AG09319 (cell line): Measurements from ENCODE around the gene IGSF21.
"Not testable (repeated sequence)": the region's sequence is repeated elsewhere in the genome, so short reads cannot be mapped to it uniquely, and the experiment has no call there.

Experiments used
- DNase-seq: peaks from one replicate; pipeline ENCODE4 v3.0.0-alpha.2; 2010; ENCODE audit warnings: low read depth; ENCODE audit errors: extremely low read depth
- CTCF ChIP-seq: IDR thresholded peaks from 2 replicates; pipeline ENCODE4 v1.5.1; 2011; ENCODE audit warnings: low read depth, mild to moderate bottlenecking, inconsistent platforms, low read length, moderate library complexity

Gene IGSF21

GRCh38 chr1:18354612-18355011, 247.0 kb downstream of the IGSF21 start:
- TF ChIP-seq CTCF: no peak
- no peak for DNase-seq

- no peak for TF ChIP-seq CTCF
- no peak for DNase-seq
Observed at GRCh38 chr1:18357622-18358230, 250.1 kb downstream of the IGSF21 start.

- TF ChIP-seq CTCF: no peak
- DNase-seq: no peak
Observed at GRCh38 chr1:18358600-18358999, 251.0 kb downstream of the IGSF21 start.

- DNase-seq: no peak
- TF ChIP-seq CTCF: no peak
Observed at GRCh38 chr1:18360251-18360650, 252.7 kb downstream of the IGSF21 start.

GRCh38 chr1:18362150-18362549, 254.6 kb downstream of the IGSF21 start:
- no peak for DNase-seq
- TF ChIP-seq CTCF: no peak

GRCh38 chr1:18363436-18363835, 255.8 kb downstream of the IGSF21 start:
- TF ChIP-seq CTCF: no peak

GRCh38 chr1:18365099-18365705, 257.6 kb downstream of the IGSF21 start:
- TF ChIP-seq CTCF: no peak
- DNase-seq: no peak

More at GRCh38 chr1:18363436-18363835, 255.8 kb downstream of the IGSF21 start:
- no peak for DNase-seq

GRCh38 chr1:18372505-18372904, 264.9 kb downstream of the IGSF21 start:
- not testable (repeated sequence) for DNase-seq
